Stimulated activated CD4-positive, alpha-beta T cell treated with anti-CD3 and anti-CD28 coated beads, Interleukin-1b, Interleukin-23, amount 100 ng/mL, for 24 hours (primary cell): Measurements from ENCODE around the gene MYL12B.
"Not testable (repeated sequence)": the region's sequence is repeated elsewhere in the genome, so short reads cannot be mapped to it uniquely, and the experiment has no call there.

Experiments used
- DNase-seq, 4 experiments: peaks; one replicate each; pipeline ENCODE4 v3.0.0-alpha.2; 2020; ENCODE audit warnings: low read depth in 4 of 4, low spot score in 1 of 4

Gene MYL12B

DNA sequence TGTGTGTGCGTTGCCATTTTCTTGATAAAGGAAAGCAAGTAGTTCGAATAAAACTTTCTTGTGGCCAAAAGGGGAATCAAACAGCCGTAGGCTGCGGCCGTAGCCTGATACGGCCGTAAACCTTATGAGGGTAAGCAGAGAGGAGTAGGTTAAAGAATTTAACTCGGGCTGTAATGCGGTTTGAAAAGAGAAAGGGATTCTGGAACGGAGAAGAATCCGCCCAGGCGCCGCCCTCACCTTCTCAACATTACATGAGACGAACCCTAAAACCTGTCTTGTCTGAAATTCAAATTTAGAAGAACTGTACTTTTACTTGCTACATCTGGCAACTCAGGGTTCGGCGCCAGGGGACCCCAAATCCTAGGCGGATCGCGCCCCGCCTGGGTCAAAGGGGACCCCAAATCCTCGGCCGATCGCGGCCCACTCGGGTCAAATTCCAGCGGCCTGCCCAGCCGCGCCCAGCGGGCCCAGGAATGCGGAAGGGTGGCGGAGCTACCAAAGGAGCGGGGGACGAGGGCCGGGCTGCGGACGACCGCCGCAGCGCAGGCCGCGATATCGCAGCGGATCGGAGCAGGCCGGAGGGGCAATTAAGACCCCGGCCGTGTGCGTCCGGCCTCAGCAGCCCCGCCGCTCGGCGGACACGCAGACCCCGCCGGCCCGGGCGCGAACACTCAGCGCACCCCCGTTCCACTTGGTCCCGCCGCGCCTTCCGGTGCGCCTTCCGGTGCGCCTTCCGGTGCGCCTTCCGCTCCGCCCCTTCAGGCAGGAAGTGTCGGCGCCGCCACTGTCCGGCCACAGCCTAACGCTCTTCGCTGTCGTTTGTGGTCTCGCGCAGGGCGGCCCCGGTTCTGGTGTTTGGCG, at the start of gene MYL12B:
Gene MYL12B, plus strand, starts transcription at position 761 of the 861 bp plus-strand sequence. CDS start 10,766 bp downstream, outside the sequence.
- DNase-seq, result peak in 3 of 4 experiments; percentile 50 to 63 (median 63)

GRCh38 chr18:3212657-3213056, 49.3 kb upstream of the MYL12B start:
- DNase-seq, result no peak

- no peak for DNase-seq
Measured at GRCh38 chr18:3213300-3214059, 48.5 kb upstream of the MYL12B start.

GRCh38 chr18:3214855-3215637, 46.9 kb upstream of the MYL12B start:
- DNase-seq, result no peak

DNA sequence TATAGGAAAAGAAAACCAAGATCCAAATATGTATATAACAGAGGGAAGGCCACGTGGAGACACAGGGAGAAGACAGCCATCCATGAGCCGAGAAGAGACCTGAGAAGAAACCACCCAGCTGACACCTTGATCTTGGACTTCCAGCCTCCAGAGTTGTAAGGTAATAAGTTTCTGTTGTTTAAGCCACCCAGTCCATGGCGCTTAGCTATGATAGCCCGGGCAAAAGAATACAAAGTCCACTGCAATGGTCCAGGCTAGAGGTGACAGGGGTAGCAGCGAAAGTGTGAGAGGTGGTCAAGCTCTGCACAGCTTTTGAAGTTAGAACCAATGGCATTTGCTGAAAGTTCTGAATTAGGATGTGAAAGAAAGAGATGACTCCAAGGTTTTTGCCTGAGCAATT, 44.9 kb upstream of the MYL12B start:
- DNase-seq, result no peak

- DNase-seq, result no peak
Measured at GRCh38 chr18:3217948-3218647, 43.8 kb upstream of the MYL12B start.

- DNase-seq, result no peak
Measured at GRCh38 chr18:3218819-3219218, 43.1 kb upstream of the MYL12B start.

DNA sequence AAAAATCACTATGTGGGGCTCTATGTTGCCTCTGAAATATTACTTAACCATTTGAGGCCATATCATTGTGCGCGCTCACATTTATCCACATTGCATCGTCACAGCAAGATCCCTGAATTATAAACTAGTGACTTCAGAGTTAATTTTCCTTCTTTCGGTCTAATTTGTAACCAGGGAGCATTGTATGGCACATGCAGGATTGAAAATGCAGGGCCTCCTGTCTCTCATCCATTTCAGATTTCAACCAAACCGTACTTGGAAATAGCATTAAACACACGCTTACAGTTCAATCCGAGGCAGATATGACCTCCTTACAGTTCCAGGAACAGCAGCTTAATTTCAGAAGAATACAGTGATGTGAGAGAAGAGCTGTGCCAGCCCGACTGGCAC, 42.7 kb upstream of the MYL12B start:
- no peak for DNase-seq

DNA sequence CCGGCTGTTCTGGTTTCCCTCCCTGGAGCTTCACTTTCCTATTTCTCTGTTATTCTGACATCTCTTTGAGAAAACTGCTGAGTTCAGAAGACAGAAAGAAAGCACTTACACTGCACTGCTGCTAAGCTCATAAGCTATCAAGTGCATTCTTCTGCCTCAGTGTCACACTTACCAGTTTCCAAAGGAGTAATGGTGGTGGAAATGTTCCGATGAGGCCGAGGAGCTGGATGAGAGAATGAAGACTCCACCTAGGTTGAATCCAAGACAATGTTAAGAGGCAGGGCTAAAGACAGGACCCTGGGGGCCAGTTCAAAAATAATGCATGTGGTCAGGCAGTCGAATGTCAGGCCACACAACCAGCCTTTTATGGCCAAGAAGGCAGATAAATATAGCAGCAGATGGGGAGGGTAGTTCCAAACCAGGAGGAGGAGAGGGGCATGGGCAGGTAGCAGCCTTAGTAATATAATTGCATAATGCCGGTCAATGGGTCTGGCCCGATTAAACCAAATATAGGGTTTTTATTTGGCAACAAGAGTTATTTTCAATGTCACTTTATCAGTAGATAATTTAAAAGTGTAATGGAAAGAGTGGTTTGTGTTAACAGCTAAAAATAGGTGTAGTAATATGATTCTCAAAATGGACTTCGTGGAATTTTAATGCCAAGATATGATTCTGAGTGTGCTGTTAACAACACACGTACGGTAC, 42.1 kb upstream of the MYL12B start, which contains the start of gene MYOM1:
Gene MYOM1, minus strand, starts transcription at position 338 of the 705 bp plus-strand sequence. CDS start 4,745 bp downstream, outside the sequence.
- DNase-seq, result no peak

GRCh38 chr18:3220868-3221267, 41.1 kb upstream of the MYL12B start:
- DNase-seq, result not testable (repeated sequence)

- no peak for DNase-seq
Measured at GRCh38 chr18:3221496-3221895, 40.4 kb upstream of the MYL12B start.

- no peak for DNase-seq
Measured at GRCh38 chr18:3223356-3223755, 38.6 kb upstream of the MYL12B start.

GRCh38 chr18:3224223-3224622, 37.7 kb upstream of the MYL12B start:
- no peak for DNase-seq

DNA sequence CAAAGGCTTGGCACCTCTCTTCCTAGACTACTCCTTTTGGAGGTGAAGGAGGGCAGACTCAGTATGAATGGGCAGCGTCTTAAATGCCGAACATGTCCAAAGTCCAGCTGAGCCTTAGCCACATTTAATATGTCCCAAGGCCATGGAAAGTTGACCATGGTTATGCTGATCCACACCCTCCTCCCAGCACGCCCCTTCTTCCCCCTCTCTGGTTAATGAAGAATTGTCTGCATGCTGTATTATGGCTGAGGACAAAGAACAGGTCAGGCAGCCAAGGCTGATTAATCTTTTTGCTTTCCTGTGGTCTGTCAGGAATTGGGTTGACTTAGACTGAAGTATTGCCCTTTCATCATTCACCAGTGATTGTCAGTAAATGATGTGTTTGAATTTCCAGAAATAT, 36.3 kb upstream of the MYL12B start:
- no peak for DNase-seq

GRCh38 chr18:3226048-3226447, 35.9 kb upstream of the MYL12B start:
- DNase-seq, result no peak

DNA sequence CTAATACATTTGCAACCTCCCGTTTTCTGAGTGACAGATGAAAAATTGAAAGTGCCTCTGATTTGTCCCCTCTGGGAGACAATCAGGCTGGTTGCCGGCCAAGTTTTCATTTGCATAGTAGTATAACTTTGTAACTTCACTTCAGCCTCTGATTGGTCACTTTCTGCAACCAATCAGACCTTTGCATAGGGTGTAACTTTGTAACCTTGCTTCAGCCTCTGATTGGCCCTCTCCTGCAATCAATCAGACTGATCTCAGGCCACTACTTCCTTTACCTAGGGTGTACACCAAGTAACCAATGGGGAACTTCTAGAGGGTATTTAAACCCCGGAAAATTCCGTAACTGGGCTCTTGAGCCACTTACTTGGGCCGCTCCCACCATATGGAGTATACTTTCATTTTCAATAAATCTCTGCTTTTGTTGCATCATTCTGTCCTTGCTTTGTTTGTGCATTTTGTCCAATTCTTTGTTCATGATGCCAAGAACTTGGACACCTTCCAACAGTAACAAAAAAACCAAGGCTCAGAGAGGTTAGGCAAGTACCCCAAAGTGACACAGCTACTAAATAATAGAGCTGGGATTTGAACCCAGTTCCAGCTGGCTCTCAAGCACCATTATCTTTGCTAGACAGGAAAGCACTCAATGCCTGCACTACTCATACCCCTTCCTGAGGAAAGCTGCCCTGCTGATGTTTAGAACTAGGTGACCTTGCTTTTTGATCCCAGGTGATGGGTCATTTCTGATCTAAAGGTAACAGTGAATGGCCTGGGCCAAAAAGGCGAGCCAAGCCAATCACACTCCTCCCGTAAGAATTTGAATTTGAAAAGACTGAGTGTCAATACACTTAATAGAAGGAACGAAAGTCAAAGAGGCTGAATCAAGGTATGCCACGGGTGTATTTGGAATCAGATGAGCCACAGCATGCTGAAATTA, 31.3 kb upstream of the MYL12B start:
- no peak for DNase-seq

DNA sequence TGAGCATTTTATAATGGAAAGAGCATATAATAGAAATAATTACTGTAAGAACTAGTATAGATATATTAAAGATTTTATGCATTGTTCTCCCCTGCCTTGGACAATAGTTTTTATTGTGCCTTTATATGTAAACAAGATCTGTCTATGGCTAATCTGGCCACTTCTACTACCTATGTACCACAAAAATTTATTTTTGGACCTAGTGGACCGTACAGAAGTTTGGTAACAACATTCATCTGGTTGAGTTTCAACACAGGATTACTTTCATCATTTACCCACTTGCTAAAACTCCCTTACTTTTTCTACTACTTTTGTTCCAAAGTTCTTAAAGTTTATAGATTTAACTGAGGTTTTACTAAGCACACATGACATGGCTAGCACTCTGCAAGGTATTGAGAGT, 28.9 kb upstream of the MYL12B start:
- no peak for DNase-seq

- no peak for DNase-seq
Measured at GRCh38 chr18:3233433-3234168, 28.3 kb upstream of the MYL12B start.
